ES-I3 (cell line): ENCODE data around the gene KRT79.

ENCODE experiments used
- H3K36me3 ChIP-seq: 2 replicates; pipeline ENCODE4 v1.6.1; 2013; ENCODE audit warnings: mild to moderate bottlenecking, low read length, control low read depth, moderate library complexity; ENCODE audit not compliant: insufficient read depth
- H3K4me1 ChIP-seq: 2 replicates; pipeline ENCODE4 v1.6.1; 2013; ENCODE audit warnings: mild to moderate bottlenecking, control low read depth, low read length; ENCODE audit not compliant: insufficient read depth
- H3K9ac ChIP-seq: 2 replicates; pipeline ENCODE4 v1.6.1; 2013; ENCODE audit warnings: low read depth, mild to moderate bottlenecking, low read length, moderate library complexity
- H3K9me3 ChIP-seq: 2 replicates; pipeline ENCODE4 v1.6.1; 2013; ENCODE audit warnings: mild to moderate bottlenecking, low read length, moderate library complexity; ENCODE audit not compliant: control insufficient read depth, insufficient read depth

KRT79 gene

DNA sequence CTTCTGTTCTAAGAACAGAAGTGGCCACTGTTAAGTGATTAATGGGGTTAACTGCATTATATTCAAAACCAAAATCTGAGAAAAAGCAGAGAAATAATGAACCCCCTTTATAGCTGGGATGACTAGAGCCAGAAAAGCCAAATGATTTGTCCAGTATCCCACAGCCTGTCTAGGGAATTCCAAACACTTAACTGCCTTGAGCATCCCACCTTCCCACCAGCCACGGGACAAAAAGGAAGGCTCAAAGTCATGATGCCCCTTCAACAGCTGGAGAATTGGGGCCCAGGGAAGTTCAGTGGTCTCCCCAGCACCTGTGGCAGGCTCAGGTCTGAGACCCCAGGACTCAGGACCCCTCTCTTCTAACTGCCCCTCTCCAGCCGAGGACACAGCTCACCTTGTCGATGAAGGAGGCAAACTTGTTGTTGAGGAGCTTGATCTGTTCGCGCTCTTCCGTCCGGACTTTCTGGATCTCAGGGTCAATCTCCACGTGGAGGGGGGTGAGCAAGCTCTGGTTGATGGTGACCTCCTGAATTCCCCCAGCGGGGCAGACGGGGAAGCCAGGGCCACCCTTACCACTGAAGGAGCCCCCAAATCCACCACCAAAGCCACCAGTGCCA is 20.8 kb downstream of the KRT79 start:
- Histone ChIP-seq H3K36me3 (no peaks in the 10 kb centered on the region), H3K9ac (no peak overlapping the region), H3K9me3 (no peaks in the 10 kb centered on the region), H3K4me1 (no peaks in the 10 kb centered on the region)

DNA sequence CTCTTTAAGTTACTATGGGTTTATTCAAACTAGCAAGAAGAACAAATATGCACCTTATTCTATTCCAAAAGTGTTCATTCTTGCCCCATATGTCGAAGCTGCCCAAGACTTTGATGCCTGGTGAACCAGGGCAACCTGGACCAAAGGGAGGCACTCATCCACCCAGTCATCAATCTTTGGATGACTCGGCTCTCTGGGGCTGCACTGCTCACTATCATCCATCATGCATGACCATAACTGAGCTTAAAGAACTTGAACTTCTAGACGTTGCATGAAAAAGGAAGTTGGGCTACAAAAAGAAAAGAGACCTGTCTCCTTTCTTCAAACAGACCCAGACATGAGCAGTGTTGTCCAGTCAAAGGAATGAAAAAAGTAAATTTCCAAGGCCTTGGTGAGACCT is 21.4 kb downstream of the KRT79 start:
- H3K9ac ChIP-seq, result no peak overlapping the region
- H3K4me1 ChIP-seq, result no peaks in the 10 kb centered on the region
- H3K36me3 ChIP-seq, result no peaks in the 10 kb centered on the region
- no peaks in the 10 kb centered on the region for H3K9me3 ChIP-seq

DNA sequence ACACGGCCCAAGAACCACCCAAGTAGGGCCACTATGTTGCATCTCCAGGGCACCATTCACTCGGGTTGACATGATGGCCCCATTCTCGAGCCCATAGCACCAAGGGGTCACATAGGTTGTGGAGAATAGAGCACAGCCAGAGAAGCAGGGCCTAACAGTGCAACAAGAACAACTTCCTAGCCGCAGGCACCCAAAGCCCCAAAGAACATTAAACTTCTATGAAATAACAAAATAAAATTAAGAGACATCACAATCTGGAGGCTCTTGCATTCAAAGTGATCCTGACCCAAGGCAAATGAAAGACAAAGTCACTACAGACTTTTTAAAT is 22.1 kb downstream of the KRT79 start:
- Histone ChIP-seq H3K9ac (no peak overlapping the region), H3K4me1 (no peaks in the 10 kb centered on the region), H3K9me3 (no peaks in the 10 kb centered on the region), H3K36me3 (no peaks in the 10 kb centered on the region)

DNA sequence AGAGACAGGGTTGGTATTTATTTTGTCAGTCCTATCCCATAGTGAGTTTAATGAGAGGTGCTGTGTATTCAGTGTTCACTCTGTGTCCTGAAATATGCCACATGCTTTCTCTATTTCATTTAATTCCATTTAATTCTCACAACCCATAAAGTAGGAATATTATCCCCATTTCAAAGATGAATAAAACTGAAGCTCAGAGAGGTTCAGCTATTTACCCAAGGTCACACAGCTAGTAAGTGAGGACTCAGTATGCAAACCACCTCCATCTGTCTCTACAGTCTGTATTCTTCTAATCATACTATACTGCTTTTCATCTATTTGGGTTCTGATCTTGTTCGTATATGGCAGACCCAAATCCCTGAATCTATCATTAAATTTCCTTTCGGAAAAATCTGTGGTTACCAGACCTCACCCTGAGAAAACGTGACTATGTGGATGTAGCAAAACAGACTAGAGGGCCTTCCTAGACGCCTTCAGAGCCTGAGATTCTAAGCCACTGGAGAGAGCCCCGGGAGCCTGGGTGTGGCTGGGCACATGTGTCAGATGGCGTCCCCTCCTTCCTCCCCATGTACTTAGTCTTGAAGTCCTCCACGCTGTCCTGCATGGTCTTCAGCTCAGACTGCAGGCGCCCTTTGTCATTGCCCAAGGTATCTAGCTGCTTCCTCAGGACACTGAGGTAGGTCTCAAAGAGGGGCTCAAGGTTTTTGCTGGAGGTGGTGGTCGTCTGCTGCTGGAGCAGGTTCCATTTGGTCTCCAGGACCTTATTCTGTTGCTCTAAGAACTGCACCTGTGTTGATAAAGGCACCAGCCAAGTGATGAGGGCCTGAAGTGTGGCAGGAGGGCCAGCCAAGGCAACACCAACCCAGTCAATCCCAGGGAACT is 22.7 kb downstream of the KRT79 start:
- no peak overlapping the region for H3K9ac ChIP-seq
- H3K4me1 ChIP-seq, result no peaks in the 10 kb centered on the region
- H3K9me3 ChIP-seq, result no peaks in the 10 kb centered on the region
- no peaks in the 10 kb centered on the region for H3K36me3 ChIP-seq

DNA sequence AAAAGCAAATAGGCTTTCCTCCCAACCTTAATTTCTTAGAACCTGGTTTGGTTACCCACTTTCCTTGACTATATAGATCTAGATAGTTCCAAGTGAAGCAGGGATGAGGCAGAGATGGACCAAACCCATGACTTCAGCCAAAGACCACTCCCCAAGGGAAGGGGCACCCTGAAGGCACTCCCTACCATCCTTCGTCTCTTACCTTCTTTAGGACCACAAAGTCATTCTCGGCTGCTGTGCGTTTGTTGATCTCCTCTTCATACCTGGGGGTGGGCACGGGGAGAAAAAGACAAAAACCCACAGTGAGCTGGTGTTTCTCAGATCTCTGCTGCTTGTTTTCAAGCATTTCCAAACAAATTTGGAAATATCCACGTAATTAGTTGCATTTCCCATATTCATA is 23.6 kb downstream of the KRT79 start:
- Histone ChIP-seq H3K36me3 (no peaks in the 10 kb centered on the region), H3K4me1 (peaks cover 1% of the 10 kb centered on the region; the same call in 1 of the 2 replicates), H3K9ac (no peak overlapping the region), H3K9me3 (no peaks in the 10 kb centered on the region)

DNA sequence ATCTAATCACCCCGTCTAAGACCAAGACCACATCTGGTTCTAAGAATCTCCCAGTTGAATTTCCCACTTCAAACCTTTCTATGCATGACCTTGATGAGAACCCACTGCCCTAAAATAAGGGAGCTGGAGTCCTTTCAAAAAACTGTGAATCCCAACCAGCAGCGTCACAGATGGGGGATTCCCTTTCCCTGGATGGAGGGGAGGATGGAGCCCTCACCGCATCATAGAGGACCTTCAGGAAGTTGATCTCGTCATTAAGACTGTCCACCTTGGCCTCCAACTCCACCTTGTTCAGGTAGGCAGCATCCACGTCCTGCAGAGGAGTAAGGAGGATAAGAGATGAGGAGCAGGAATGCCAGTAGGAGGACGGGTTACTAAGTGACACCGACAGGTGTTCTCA is 24.9 kb downstream of the KRT79 start:
- Histone ChIP-seq H3K36me3 (no peaks in the 10 kb centered on the region), H3K9ac (no peak overlapping the region), H3K4me1 (peaks cover 6% of the 10 kb centered on the region), H3K9me3 (no peaks in the 10 kb centered on the region)

DNA sequence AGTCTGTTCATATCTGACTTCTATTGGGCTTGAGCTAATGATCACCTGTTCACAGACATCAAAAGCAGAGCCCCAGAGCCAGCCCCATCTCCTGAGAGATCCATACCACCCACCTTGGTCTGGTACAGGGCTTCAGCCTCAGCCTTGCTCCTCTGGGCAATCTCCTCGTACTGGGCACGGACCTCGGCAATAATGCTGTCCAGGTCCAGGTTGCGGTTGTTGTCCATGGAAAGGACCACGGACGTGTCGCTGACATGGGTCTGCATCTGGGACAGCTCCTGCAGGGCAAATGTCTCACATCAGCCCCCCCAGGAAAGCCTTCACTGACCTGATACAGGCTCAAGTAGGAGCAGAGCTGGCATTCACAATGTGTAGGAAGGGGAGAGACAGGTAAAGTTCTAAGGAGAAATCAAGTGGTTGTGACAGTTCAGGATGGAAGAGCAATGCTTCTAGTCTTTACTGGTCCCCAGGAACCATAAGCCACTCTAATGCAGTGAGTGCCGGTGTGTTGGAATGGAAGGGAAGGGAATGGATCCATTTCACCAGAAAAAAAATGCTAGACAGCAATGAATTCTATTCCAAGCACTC is 25.4 kb downstream of the KRT79 start:
- peaks cover 6% of the 10 kb centered on the region for H3K4me1 ChIP-seq
- H3K36me3 ChIP-seq, result no peaks in the 10 kb centered on the region
- no peaks in the 10 kb centered on the region for H3K9me3 ChIP-seq
- no peak overlapping the region for H3K9ac ChIP-seq

DNA sequence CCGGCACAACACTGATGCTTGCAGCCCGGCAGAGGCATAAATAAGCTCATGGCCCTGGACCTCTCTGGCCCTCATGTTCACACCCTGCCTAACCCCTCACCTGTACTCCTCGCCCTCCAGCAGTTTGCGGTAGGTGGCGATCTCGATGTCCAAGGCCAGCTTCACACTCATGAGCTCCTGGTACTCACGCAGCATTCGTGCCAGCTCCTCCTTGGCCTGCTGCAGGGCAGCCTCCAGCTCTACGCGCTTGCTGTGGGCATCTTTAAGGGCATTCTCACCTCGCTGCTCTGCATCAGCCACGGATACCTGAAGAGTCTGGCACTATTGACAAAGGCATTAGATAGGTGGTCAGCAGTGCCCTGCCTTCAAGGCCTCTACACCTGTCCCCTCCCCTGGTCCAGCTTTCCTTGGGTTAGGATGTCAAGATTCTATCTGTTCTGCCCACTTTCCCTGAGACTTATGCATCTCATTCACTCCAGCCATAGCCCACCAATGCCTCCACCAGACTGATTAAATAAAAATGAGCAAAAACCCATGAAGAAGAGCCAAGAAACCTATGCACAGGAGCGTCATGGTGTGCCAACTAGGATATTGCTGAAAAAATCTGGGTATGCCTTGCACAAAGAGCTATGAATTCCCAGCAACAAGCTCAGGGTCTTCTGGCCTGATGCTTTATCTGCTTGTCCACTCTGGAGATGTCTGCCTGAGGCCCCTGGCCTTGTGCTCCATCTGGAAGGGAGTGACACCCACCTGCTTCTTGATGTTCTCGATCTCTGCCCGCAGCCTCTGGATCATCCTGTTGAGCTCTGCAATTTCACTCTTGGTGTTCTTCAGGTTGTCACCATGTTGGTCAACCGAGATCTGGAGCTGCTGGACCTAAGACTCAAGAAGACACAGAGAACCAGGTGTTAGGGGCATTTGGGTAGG is 26.3 kb downstream of the KRT79 start:
- Histone ChIP-seq H3K9me3 (no peaks in the 10 kb centered on the region), H3K36me3 (no peaks in the 10 kb centered on the region), H3K9ac (no peak overlapping the region), H3K4me1 (peaks cover 6% of the 10 kb centered on the region)

DNA sequence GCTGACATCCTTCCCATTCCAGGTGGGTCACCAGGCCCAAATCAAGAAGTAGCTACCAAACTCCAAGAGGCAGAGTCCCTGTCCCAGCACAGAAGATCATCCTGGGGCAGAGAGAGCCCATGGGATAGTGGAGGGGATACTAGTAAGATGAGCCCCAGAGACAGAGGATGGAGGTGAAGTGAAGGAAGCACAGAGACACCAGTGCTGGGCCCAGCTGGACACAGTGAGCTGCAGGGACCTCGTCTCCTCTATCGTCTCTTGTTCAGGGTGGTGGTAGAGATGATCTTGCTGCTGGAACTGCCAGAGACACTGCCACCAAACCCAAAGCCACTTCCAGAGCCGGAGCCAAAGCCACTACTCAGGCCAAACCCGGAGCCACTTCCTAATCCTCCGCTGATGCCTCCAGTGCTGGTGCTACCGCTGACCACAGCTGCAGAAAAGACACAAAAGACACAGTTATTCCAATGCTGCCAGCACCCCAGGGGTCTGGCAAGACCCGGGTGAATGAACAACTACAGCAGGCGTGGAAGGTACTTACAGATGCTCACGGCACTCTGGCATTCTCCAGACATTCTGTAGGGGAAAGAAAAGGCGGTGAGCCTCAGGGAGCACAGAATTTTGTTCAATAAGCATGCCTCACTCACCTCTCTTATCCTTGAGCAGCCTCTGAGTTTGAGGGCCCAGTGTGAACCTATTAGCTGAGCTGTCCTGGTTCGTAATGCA is 27.1 kb downstream of the KRT79 start:
- Histone ChIP-seq H3K9ac (no peak overlapping the region), H3K9me3 (no peaks in the 10 kb centered on the region), H3K4me1 (peaks cover 6% of the 10 kb centered on the region), H3K36me3 (no peaks in the 10 kb centered on the region)

DNA sequence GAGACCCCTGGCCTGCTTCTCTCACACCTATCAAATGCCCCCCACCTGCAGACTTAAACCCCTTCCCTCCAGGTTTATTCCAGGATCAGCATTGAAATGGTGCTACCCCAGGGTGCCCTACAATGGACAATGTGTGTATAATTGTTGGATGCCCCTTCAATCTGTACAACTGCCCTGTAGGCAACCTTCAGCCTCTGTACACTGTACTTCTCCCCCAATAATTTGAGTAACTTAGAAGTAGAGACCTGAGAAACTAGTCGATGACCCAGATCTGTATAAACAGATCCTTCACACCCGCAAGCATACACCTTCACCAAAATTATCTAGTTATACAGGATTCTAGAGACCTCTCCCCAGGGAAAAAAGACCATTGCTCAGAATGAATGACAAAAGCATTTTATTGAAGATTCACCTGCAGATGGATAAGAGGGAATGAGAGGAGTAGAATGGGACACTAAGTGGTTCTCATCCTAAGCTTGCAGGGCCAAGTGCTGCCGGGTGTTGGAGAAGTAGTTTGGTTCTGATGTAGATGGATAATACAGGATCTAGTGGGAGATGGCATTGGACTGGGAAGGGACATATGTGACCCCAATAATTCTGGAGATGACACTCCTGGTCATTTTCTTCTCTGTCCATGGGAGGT is 27.8 kb downstream of the KRT79 start:
- Histone ChIP-seq H3K9ac (no peak overlapping the region), H3K4me1 (peaks cover 6% of the 10 kb centered on the region), H3K9me3 (no peaks in the 10 kb centered on the region), H3K36me3 (no peaks in the 10 kb centered on the region)

DNA sequence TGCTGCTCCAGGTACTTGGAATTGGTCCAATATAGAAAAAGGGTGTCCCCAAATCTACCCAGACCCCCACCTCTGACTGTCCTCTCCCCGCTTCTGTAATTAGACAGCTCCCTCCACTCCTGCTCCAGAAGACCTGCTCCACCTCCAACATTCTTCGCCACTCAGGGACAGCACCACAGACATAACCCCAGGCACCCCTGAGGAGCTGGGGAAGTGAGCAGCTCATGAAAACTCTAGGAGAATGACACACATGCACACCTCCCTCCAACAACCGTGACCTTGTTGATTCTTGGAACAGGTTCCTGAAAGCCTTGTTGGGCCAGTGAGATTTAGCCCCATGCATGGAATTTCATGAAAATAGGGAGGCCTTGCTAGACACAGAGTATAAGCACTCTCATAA is 28.4 kb downstream of the KRT79 start:
- Histone ChIP-seq H3K9ac (no peak overlapping the region), H3K4me1 (peaks cover 9% of the 10 kb centered on the region), H3K9me3 (no peaks in the 10 kb centered on the region), H3K36me3 (no peaks in the 10 kb centered on the region)

DNA sequence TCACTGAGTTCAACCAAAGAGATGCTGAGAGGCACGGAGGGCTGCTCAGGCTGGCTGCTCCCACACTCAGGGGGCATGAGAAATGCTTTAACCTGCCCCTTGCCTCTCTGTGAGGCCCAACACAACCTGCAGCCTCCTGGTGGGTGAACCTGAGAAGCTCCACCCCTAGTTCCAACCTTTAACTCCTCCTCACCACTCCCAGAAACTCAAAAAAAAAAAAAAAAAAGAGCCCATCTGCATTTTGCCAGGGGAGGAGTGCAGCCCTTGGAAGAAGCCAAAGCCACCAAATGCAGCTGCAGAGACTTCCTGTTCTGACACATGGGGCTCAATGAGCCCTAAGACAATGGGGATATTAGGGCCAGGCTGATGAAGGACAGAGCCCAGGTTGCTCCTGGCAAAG is 29.1 kb downstream of the KRT79 start:
- H3K4me1 ChIP-seq, result peaks cover 16% of the 10 kb centered on the region
- no peaks in the 10 kb centered on the region for H3K36me3 ChIP-seq
- H3K9me3 ChIP-seq, result no peaks in the 10 kb centered on the region
- no peak overlapping the region for H3K9ac ChIP-seq

DNA sequence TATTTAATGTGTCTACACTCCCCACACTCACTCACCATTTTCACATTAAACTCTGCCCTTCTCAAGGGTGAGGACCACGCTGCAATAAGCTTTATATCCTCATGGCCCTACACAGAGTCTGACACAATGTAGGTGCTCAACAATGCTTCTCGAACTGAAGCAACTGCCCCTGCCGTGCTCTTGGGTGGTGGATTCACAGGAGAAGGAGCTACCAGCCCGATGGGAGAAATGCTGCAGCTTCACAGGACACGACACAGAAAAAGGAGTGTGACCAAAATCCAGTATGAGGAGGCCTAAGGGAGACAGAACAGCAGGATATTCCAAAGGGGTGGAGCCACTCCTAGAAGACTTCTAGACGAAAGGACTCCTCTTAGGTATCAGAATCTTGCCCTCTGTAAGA is 31.7 kb downstream of the KRT79 start:
- H3K36me3 ChIP-seq, result no peaks in the 10 kb centered on the region
- peaks cover 21% of the 10 kb centered on the region for H3K4me1 ChIP-seq
- no peaks in the 10 kb centered on the region for H3K9me3 ChIP-seq
- no peak overlapping the region for H3K9ac ChIP-seq
